HCT116 (cell line): Measurements from ENCODE around the gene TMEM42. TPM values are rescaled to one million over a fixed set of nuclear protein-coding genes. Genes with fewer than 3 reads are reported as not detected.

Source experiments
- ATAC-seq: fragments of 200-7000 bp; cut with Tn5 transposase; 2 replicates; pipeline ENCODE4 v1.9.1; 2020; ENCODE audit warnings: mild to moderate bottlenecking, moderate library complexity
- BruUV-seq: library from RNA; stranded (reverse); fragments of 400-500 nt; replicated peaks from 2 replicates; lab custom pipeline; 2021; lab: Mats Ljungman, UMichigan
- CTCF ChIA-PET: fragments of 300-600 bp; sonication (Branson Sonifier 250); formaldehyde crosslinking; loops from one replicate; lab custom pipeline; 2021; ENCODE audit warnings: antibody characterized with exemption; lab: Charles Lee
- POLR2A ChIA-PET: fragments of 300-600, 350-600 bp; sonication (Branson Sonifier 250); formaldehyde crosslinking; loops from one replicate; lab custom pipeline; 2021; ENCODE audit warnings: antibody characterized with exemption; lab: Charles Lee
- RAD21 ChIA-PET, 2 experiments: fragments of 300-600 bp; sonication (Branson Sonifier 250); formaldehyde crosslinking; loops; one replicate each; lab custom pipeline; 2023; ENCODE audit warnings: low total read pairs in 2 of 2; ENCODE audit not compliant: uncharacterized antibody in 2 of 2, unreplicated experiment in 2 of 2, low non-redundant PET in 1 of 2; lab: Charles Lee
- DNase-seq: peaks from one replicate; pipeline ENCODE4 v3.0.0-alpha.2; 2010; ENCODE audit warnings: low read depth, low spot score
- H2AFZ ChIP-seq: fragments of 200-600 bp; shearing (Covaris generic), sonication (generic); 2 replicates; pipeline ENCODE4 v1.6.1; 2017; ENCODE audit warnings: low read depth, mixed run types, mixed read lengths, antibody characterized with exemption, low read length; ENCODE audit not compliant: poor library complexity, severe bottlenecking
- H3K27ac ChIP-seq: 2 replicates; pipeline ENCODE4 v1.5.1; 2012; ENCODE audit warnings: low read depth, low read length
- H3K27me3 ChIP-seq: fragments of 200-600 bp; sonication (generic); 2 replicates; pipeline ENCODE4 v1.6.1; 2016; ENCODE audit warnings: mixed run types, low read length, mixed read lengths; ENCODE audit not compliant: insufficient read depth
- H3K36me3 ChIP-seq, 2 experiments: fragments of 200-500 bp in 1 of 2; fragments of 200-600 bp in 1 of 2; sonication (Bioruptor generic) in 1 of 2; sonication (generic) in 1 of 2; 2 replicates each; pipeline versions ENCODE4 v1.5.1 to v1.6.1; 2014 to 2016; ENCODE audit warnings: low read length in 2 of 2, inconsistent platforms in 1 of 2, mixed read lengths in 1 of 2, mixed run types in 1 of 2; ENCODE audit not compliant: insufficient read depth in 2 of 2, control insufficient read depth in 1 of 2
- H3K4me1 ChIP-seq, 2 experiments: fragments of 200-600 bp in 1 of 2; sonication (generic) in 1 of 2; 2 replicates each; pipeline versions ENCODE4 v1.5.1 to v1.6.1; 2012 to 2017; ENCODE audit warnings: low read length in 2 of 2, inconsistent platforms in 1 of 2, mild to moderate bottlenecking in 1 of 2, mixed read lengths in 1 of 2, mixed run types in 1 of 2, moderate library complexity in 1 of 2; ENCODE audit not compliant: insufficient read depth in 2 of 2, control insufficient read depth in 1 of 2
- H3K4me2 ChIP-seq: fragments of 200-600 bp; sonication (generic); 2 replicates; pipeline ENCODE4 v1.6.1; 2017; ENCODE audit warnings: mixed run types, low read length, mixed read lengths
- H3K4me3 ChIP-seq, 2 experiments: fragments of 200-600 bp in 1 of 2; sonication (generic) in 1 of 2; replicated peaks in 1 of 2; 2 replicates each; pipeline ENCODE4 v1.5.1; 2011 to 2016; ENCODE audit warnings: low read length in 2 of 2, control low read depth in 1 of 2, low read depth in 1 of 2, mild to moderate bottlenecking in 1 of 2, mixed read lengths in 1 of 2, mixed run types in 1 of 2
- H3K79me2 ChIP-seq: fragments of 200-600 bp; sonication (generic); 2 replicates; pipeline ENCODE4 v1.6.1; 2017; ENCODE audit warnings: mild to moderate bottlenecking, mixed run types, low read length, moderate library complexity, mixed read lengths; ENCODE audit not compliant: insufficient read depth
- H3K9ac ChIP-seq: fragments of 200-600 bp; sonication (generic); 2 replicates; pipeline ENCODE4 v1.6.1; 2016; ENCODE audit warnings: low read length, mixed read lengths
- H3K9me2 ChIP-seq: fragments of 200-600 bp; sonication (generic), shearing (Covaris generic); 2 replicates; pipeline ENCODE4 v1.6.1; 2017; ENCODE audit warnings: mixed run types, mild to moderate bottlenecking, moderate library complexity; ENCODE audit not compliant: insufficient read depth
- H3K9me3 ChIP-seq, 2 experiments: fragments of 200-500 bp in 1 of 2; fragments of 200-600 bp in 1 of 2; sonication (Bioruptor generic) in 1 of 2; sonication (generic) in 1 of 2; 2 replicates each; pipeline ENCODE4 v1.6.1; 2014 to 2017; ENCODE audit warnings: low read length in 2 of 2, mixed read lengths in 2 of 2, inconsistent platforms in 1 of 2, low read depth in 1 of 2, mild to moderate bottlenecking in 1 of 2, mixed run types in 1 of 2, moderate library complexity in 1 of 2; ENCODE audit not compliant: control insufficient read depth in 1 of 2, insufficient read depth in 1 of 2
- H4K20me1 ChIP-seq: fragments of 200-600 bp; sonication (generic), shearing (Covaris generic); 2 replicates; pipeline ENCODE4 v1.6.1; 2017; ENCODE audit warnings: mixed run types, mild to moderate bottlenecking, moderate library complexity; ENCODE audit not compliant: insufficient read depth
- CEBPB ChIP-seq: IDR thresholded peaks from 2 replicates; pipeline ENCODE4 v1.6.1; 2012; ENCODE audit warnings: low read depth
- FOSL1 ChIP-seq: IDR thresholded peaks from 2 replicates; pipeline ENCODE4 v1.6.1; 2012; ENCODE audit warnings: low read depth
- JUND ChIP-seq: IDR thresholded peaks from 2 replicates; pipeline ENCODE4 v1.6.1; 2012
- SRF ChIP-seq: IDR thresholded peaks from 2 replicates; pipeline ENCODE4 v1.6.1; 2012; ENCODE audit warnings: low read depth
- TCF7L2 ChIP-seq: IDR thresholded peaks from 2 replicates; pipeline ENCODE4 v1.7.0; 2011; ENCODE audit warnings: borderline replicate concordance, inconsistent platforms; ENCODE audit not compliant: insufficient read depth, insufficient read length; ENCODE audit errors: extremely low read depth
- YY1 ChIP-seq: IDR thresholded peaks from 2 replicates; pipeline ENCODE4 v1.6.1; 2011; ENCODE audit warnings: low read length, low read depth, moderate library complexity, mild to moderate bottlenecking; ENCODE audit not compliant: insufficient replicate concordance; ENCODE audit errors: extremely low read depth
- ZNF274 ChIP-seq: fragments of 200-500 bp; sonication (Bioruptor generic); IDR thresholded peaks from 2 replicates; pipeline ENCODE4 v1.6.1; 2014; ENCODE audit warnings: mild to moderate bottlenecking, low read depth, low read length, inconsistent platforms
- intact Hi-C: fragments of 100-400 bp; cut with micrococcal nuclease; formaldehyde crosslinking; loops from 2 replicates; pipeline ENCODE4 v1.10.0; 2022
- total RNA-seq: library from RNA; stranded (reverse); gene quantifications from one replicate; pipeline ENCODE4 v1.2.1, GENCODE V29; 2021; ENCODE audit not compliant: unreplicated experiment
- TF ChIP-seq, protein P1 (sequence below): IDR thresholded peaks from 2 replicates; pipeline ENCODE4 v1.6.1; 2011; ENCODE audit warnings: mild to moderate bottlenecking, low read length, moderate library complexity; ENCODE audit not compliant: insufficient replicate concordance; ENCODE audit errors: extremely low read depth
- TF ChIP-seq, protein P2 (sequence below), 3 experiments: fragments of 200-600 bp in 1 of 3; sonication (generic) in 1 of 3; IDR thresholded peaks in 2 of 3; conservative IDR thresholded peaks in 1 of 3; 2 replicates each; pipeline ENCODE4 v1.5.1; 2012 to 2017; ENCODE audit warnings: low read depth in 2 of 3, low read length in 2 of 3, antibody characterized with exemption in 1 of 3, borderline replicate concordance in 1 of 3, control low read depth in 1 of 3, mild to moderate bottlenecking in 1 of 3, mixed read lengths in 1 of 3, mixed run types in 1 of 3, moderate library complexity in 1 of 3; ENCODE audit not compliant: insufficient read depth in 1 of 3
- TF ChIP-seq, protein P3 (sequence below): IDR thresholded peaks from 2 replicates; pipeline ENCODE4 v1.6.1; 2012

Gene TMEM42
- total RNA-seq, 1 experiment from 2014 or later = 13.9 TPM

DNA sequence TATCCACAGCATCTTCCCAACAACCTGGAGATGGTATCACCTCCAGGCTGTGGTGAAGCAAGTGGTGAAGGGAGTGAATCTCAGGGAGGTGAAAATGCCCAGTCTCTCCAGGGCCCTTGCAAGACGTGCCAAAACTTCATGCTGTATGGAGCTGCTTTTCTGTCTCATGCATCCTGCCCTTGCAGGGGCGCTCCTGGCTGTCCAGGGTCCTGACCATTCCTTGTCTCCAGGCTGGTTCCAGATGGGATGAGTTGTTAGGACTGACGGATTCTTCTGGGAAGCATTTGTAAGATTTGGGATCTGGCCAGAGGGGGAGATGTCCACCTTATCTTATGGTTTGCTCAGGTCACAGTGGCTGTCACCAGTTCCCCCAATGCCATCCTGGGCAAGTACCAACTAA is 28.5 kb downstream of the TMEM42 start:
- ChIA-PET RAD21 (no interaction called here), POLR2A (no interaction called here)
- DNase-seq = no peak
- no peaks in the 10 kb centered on the region for H3K9me2 ChIP-seq
- H3K36me3 ChIP-seq = no peaks in the 10 kb centered on the region
- no peaks in the 10 kb centered on the region for H3K9me3 ChIP-seq
- no peak for ATAC-seq
- H4K20me1 ChIP-seq = no peaks in the 10 kb centered on the region
- H3K9ac ChIP-seq = no peak overlapping the region
- TF ChIP-seq, protein P1, sequence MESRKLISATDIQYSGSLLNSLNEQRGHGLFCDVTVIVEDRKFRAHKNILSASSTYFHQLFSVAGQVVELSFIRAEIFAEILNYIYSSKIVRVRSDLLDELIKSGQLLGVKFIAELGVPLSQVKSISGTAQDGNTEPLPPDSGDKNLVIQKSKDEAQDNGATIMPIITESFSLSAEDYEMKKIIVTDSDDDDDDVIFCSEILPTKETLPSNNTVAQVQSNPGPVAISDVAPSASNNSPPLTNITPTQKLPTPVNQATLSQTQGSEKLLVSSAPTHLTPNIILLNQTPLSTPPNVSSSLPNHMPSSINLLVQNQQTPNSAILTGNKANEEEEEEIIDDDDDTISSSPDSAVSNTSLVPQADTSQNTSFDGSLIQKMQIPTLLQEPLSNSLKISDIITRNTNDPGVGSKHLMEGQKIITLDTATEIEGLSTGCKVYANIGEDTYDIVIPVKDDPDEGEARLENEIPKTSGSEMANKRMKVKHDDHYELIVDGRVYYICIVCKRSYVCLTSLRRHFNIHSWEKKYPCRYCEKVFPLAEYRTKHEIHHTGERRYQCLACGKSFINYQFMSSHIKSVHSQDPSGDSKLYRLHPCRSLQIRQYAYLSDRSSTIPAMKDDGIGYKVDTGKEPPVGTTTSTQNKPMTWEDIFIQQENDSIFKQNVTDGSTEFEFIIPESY = no peak
- TF ChIP-seq, protein P2, sequence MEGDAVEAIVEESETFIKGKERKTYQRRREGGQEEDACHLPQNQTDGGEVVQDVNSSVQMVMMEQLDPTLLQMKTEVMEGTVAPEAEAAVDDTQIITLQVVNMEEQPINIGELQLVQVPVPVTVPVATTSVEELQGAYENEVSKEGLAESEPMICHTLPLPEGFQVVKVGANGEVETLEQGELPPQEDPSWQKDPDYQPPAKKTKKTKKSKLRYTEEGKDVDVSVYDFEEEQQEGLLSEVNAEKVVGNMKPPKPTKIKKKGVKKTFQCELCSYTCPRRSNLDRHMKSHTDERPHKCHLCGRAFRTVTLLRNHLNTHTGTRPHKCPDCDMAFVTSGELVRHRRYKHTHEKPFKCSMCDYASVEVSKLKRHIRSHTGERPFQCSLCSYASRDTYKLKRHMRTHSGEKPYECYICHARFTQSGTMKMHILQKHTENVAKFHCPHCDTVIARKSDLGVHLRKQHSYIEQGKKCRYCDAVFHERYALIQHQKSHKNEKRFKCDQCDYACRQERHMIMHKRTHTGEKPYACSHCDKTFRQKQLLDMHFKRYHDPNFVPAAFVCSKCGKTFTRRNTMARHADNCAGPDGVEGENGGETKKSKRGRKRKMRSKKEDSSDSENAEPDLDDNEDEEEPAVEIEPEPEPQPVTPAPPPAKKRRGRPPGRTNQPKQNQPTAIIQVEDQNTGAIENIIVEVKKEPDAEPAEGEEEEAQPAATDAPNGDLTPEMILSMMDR (IDR thresholded peaks at IDR 0.05 in 2 of 3, conservative IDR thresholded peaks at IDR 0.05 in 1 of 3; ENCODE audit: borderline replicate concordance in 1 of 3, insufficient read depth in 1 of 3, low read depth in 2 of 3, low read length in 2 of 3) = no peak
- TF ChIP-seq FOSL1 = no peak
- TF ChIP-seq, all 23 proteins: peak for 0
- H3K27me3 ChIP-seq = no peaks in the 10 kb centered on the region
- peaks cover 18 to 28% of the 10 kb centered on the region in 2 experiments for H3K4me1 ChIP-seq
- H3K4me2 ChIP-seq = no peak overlapping the region
- intact Hi-C loops = no loop called here
- H3K27ac ChIP-seq = no peak overlapping the region
- CTCF ChIA-PET = no interaction called here
- no peak overlapping the region for H3K4me3 ChIP-seq
- no peaks in the 10 kb centered on the region for H3K79me2 ChIP-seq
- BruUV-seq = no TSS peak
- H2AFZ ChIP-seq = no peak overlapping the region

DNA sequence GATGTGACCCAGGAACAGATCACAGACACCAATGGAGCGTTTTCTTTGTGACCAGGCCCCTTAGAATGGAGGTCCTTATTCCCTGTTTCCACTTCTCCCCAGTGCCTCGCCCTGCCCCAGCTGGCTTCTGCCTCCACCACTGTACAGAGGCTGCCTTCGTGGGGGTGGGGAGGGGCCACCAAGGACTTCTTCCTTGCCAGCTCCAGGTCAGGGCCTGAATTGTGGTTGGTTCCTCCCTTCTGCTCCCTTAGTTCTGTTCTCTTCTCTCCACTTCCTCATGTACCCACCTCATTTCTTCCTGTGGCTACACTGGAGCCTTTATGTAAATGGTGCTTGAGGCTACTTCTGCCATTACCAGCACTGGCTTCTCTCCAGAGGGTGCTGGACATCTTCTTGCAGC is 29.1 kb downstream of the TMEM42 start:
- ChIA-PET RAD21 (no interaction called here), POLR2A (no interaction called here), CTCF (interaction anchor here (0.7 kb wide), 1 partner anchor 23 kb away, joined by 3 read pairs; no protein-coding TSS in a partner anchor)
- H4K20me1 ChIP-seq = no peaks in the 10 kb centered on the region
- no peaks in the 10 kb centered on the region for H3K27me3 ChIP-seq
- no peak for TF ChIP-seq FOSL1
- TF ChIP-seq YY1 = no peak
- TF ChIP-seq ZNF274 = no peak
- no peak for TF ChIP-seq TCF7L2
- no peak for TF ChIP-seq JUND
- TF ChIP-seq, protein P2 (IDR thresholded peaks at IDR 0.05 in 2 of 3, conservative IDR thresholded peaks at IDR 0.05 in 1 of 3; ENCODE audit: borderline replicate concordance in 1 of 3, insufficient read depth in 1 of 3, low read depth in 2 of 3, low read length in 2 of 3) = no peak
- no peak for TF ChIP-seq SRF
- TF ChIP-seq, protein P3, sequence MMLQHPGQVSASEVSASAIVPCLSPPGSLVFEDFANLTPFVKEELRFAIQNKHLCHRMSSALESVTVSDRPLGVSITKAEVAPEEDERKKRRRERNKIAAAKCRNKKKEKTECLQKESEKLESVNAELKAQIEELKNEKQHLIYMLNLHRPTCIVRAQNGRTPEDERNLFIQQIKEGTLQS = no peak
- TF ChIP-seq CEBPB = no peak
- H3K9ac ChIP-seq = no peak overlapping the region
- no peak for DNase-seq
- no peak overlapping the region for H3K27ac ChIP-seq
- no peaks in the 10 kb centered on the region for H3K36me3 ChIP-seq
- BruUV-seq = no TSS peak
- no peak overlapping the region for H3K4me3 ChIP-seq
- H3K9me2 ChIP-seq = no peaks in the 10 kb centered on the region
- intact Hi-C loops = no loop called here
- peaks cover 12 to 22% of the 10 kb centered on the region in 2 experiments for H3K4me1 ChIP-seq
- H3K79me2 ChIP-seq = no peaks in the 10 kb centered on the region
- no peaks in the 10 kb centered on the region for H3K9me3 ChIP-seq
- H2AFZ ChIP-seq = no peak overlapping the region
- H3K4me2 ChIP-seq = no peak overlapping the region
- ATAC-seq = no peak
